Measurements from ENCODE around the gene KIFBP. TPM values are rescaled to one million over a fixed set of nuclear protein-coding genes. Genes with fewer than 3 reads are reported as not detected.
A peak's percentile ranks its signal among the peaks of the same experiment; 100 is the strongest.

KIFBP gene
- total and polyA plus RNA-seq, 2 donors (not counting 3 experiments of a cell fraction or from before 2014, with no cell fraction given), result 17.6 to 39.8 TPM

- ChIA-PET CTCF (interaction anchor here (0.6 to 1.5 kb wide), 2 partner anchors 42 to 51 kb away, joined by 3 to 4 read pairs; no protein-coding TSS in a partner anchor), POLR2A (no interaction called here)
- H3K36me3 ChIP-seq (ENCODE audit: control insufficient read depth in 2 of 2, extremely low read depth in 1 of 2, insufficient read depth in 2 of 2, low read length in 2 of 2), result no peaks in the 10 kb centered on the region
- BruUV-seq (replicated peaks), result no TSS peak
- H3K27me3 ChIP-seq (ENCODE audit: control insufficient read depth in 2 of 2, insufficient read depth in 2 of 2, low read length in 2 of 2), result no peaks in the 10 kb centered on the region
- no peak for DNase-seq (ENCODE audit: low read depth, low spot score)
- H3K4me3 ChIP-seq (replicated peaks in 1 of 3; ENCODE audit: insufficient read depth in 1 of 3, low read depth in 1 of 3, low read length in 3 of 3), result no peak overlapping the region
- TF ChIP-seq MAX (IDR thresholded peaks at IDR 0.05; ENCODE audit: insufficient read depth, insufficient read length) (no peak), MYC (IDR thresholded peaks at IDR 0.05; ENCODE audit: low read depth, low read length) (no peak), POLR2A (IDR thresholded peaks at IDR 0.05; ENCODE audit: low read depth, low read length) (no peak), JUN (IDR thresholded peaks at IDR 0.05; ENCODE audit: borderline replicate concordance, insufficient read depth, insufficient read length, low read depth) (no peak), GATA2 (IDR thresholded peaks at IDR 0.05; ENCODE audit: insufficient read depth, insufficient read length, low read depth, low read length) (no peak), EZH2 (IDR thresholded peaks at IDR 0.05; ENCODE audit: borderline replicate concordance, low read depth, low read length, severe bottlenecking) (no peak), FOS (IDR thresholded peaks at IDR 0.05; ENCODE audit: borderline replicate concordance, insufficient read depth, low read length) (no peak)
- H2AFZ ChIP-seq (ENCODE audit: low read depth, low read length), result no peak overlapping the region
- FAIRE-seq, result no peak
- intact Hi-C loops (cut with micrococcal nuclease), result no loop called here
- no peaks in the 10 kb centered on the region for H4K20me1 ChIP-seq (replicated peaks; ENCODE audit: control insufficient read depth, extremely low read depth, insufficient read depth, low read length)
- peaks cover 31% of the 10 kb centered on the region for H3K4me1 ChIP-seq (ENCODE audit: control insufficient read depth, extremely low read depth, insufficient read depth, low read length)
- dilution Hi-C loops (cut with MboI; ENCODE audit: extremely low pct_ligation_motif_present, low sequenced_read_pairs), result no loop called here
- no peaks in the 10 kb centered on the region for H3K9me1 ChIP-seq (replicated peaks; ENCODE audit: control insufficient read depth, extremely low read depth, insufficient read depth, low read length)
- H3K9ac ChIP-seq (replicated peaks; ENCODE audit: extremely low read depth, insufficient read depth, low read length), result no peak overlapping the region
- no peaks in the 10 kb centered on the region for H3K79me2 ChIP-seq (ENCODE audit: control insufficient read depth, insufficient read depth, low read length)
- H3K9me3 ChIP-seq (replicated peaks; ENCODE audit: control insufficient read depth, insufficient read depth, low read length), result no peaks in the 10 kb centered on the region
- H3K27ac ChIP-seq (ENCODE audit: insufficient read depth, low read depth, low read length), result no peak overlapping the region
- H3K4me2 ChIP-seq (ENCODE audit: insufficient read depth, low read length), result no peak overlapping the region
Measured at GRCh38 chr10:69055241-69055640, 66.6 kb downstream of the KIFBP start.

- Histone ChIP-seq H3K79me2 (ENCODE audit: control insufficient read depth, insufficient read depth, low read length) (no peaks in the 10 kb centered on the region), H3K27ac (ENCODE audit: insufficient read depth, low read depth, low read length) (no peak overlapping the region), H4K20me1 (replicated peaks; ENCODE audit: control insufficient read depth, extremely low read depth, insufficient read depth, low read length) (no peaks in the 10 kb centered on the region), H3K4me1 (ENCODE audit: control insufficient read depth, extremely low read depth, insufficient read depth, low read length) (peaks cover 38% of the 10 kb centered on the region), H3K4me3 (replicated peaks in 1 of 3; ENCODE audit: insufficient read depth in 1 of 3, low read depth in 1 of 3, low read length in 3 of 3) (no peak overlapping the region), H3K4me2 (ENCODE audit: insufficient read depth, low read length) (no peak overlapping the region), H3K9me1 (replicated peaks; ENCODE audit: control insufficient read depth, extremely low read depth, insufficient read depth, low read length) (no peaks in the 10 kb centered on the region), H3K36me3 (ENCODE audit: control insufficient read depth in 2 of 2, extremely low read depth in 1 of 2, insufficient read depth in 2 of 2, low read length in 2 of 2) (no peaks in the 10 kb centered on the region), H3K9me3 (replicated peaks; ENCODE audit: control insufficient read depth, insufficient read depth, low read length) (no peaks in the 10 kb centered on the region), H2AFZ (ENCODE audit: low read depth, low read length) (peak overlapping the region; percentile 96), H3K9ac (replicated peaks; ENCODE audit: extremely low read depth, insufficient read depth, low read length) (no peak overlapping the region), H3K27me3 (ENCODE audit: control insufficient read depth in 2 of 2, insufficient read depth in 2 of 2, low read length in 2 of 2) (no peaks in the 10 kb centered on the region)
- dilution Hi-C loops (cut with MboI; ENCODE audit: extremely low pct_ligation_motif_present, low sequenced_read_pairs) (no loop called here), intact Hi-C loops (cut with micrococcal nuclease) (no loop called here)
- BruUV-seq (replicated peaks), result no TSS peak
- ChIA-PET POLR2A (no interaction called here), CTCF (interaction anchor here (0.7 to 1.5 kb wide), 3 partner anchors 15 to 51 kb away, joined by 3 to 5 read pairs (median 4); no protein-coding TSS in a partner anchor)
- DNase-seq (ENCODE audit: low read depth, low spot score) (no peak), FAIRE-seq (no peak)
- TF ChIP-seq EZH2 (IDR thresholded peaks at IDR 0.05; ENCODE audit: borderline replicate concordance, low read depth, low read length, severe bottlenecking) (no peak), JUN (IDR thresholded peaks at IDR 0.05; ENCODE audit: borderline replicate concordance, insufficient read depth, insufficient read length, low read depth) (no peak), GATA2 (IDR thresholded peaks at IDR 0.05; ENCODE audit: insufficient read depth, insufficient read length, low read depth, low read length) (no peak), MYC (IDR thresholded peaks at IDR 0.05; ENCODE audit: low read depth, low read length) (no peak), POLR2A (IDR thresholded peaks at IDR 0.05; ENCODE audit: low read depth, low read length) (no peak), MAX (IDR thresholded peaks at IDR 0.05; ENCODE audit: insufficient read depth, insufficient read length) (no peak), POLR2AphosphoS5 (IDR thresholded peaks at IDR 0.05; ENCODE audit: insufficient read depth, low read depth, low read length) (no peak), FOS (IDR thresholded peaks at IDR 0.05; ENCODE audit: borderline replicate concordance, insufficient read depth, low read length) (no peak), CTCF (IDR thresholded peaks at IDR 0.05; ENCODE audit: extremely low read depth in 1 of 2, insufficient read depth in 1 of 2, low read depth in 1 of 2, low read length in 2 of 2) (no peak)
Measured at GRCh38 chr10:69056129-69056528, 67.5 kb downstream of the KIFBP start.

Measured in endothelial cell of umbilical vein (primary cell).